HepG2 (cell line): ENCODE measurements around the gene FAM187B. TPM values are rescaled to one million over a fixed set of nuclear protein-coding genes. Genes with fewer than 3 reads are reported as not detected.

Experiments used
- ARNT ChIP-seq: fragments of 450-650 bp; IDR thresholded peaks from 2 replicates; pipeline ENCODE4 v1.6.1; 2017
- CERS6 ChIP-seq: sonication (generic); formaldehyde crosslinking; IDR thresholded peaks from 2 replicates; pipeline ENCODE4 v1.5.0; 2020; ENCODE audit warnings: missing genetic modification reagents
- DNMT1 ChIP-seq: sonication (generic); formaldehyde crosslinking; IDR thresholded peaks from 2 replicates; pipeline ENCODE4 v1.5.1; 2020; ENCODE audit warnings: mild to moderate bottlenecking, missing genetic modification reagents
- DNMT3B ChIP-seq: conservative IDR thresholded peaks from 2 replicates; pipeline ENCODE4 v1.6.1; 2016; ENCODE audit warnings: missing biosample characterization, control low read depth
- GMEB1 ChIP-seq: sonication (generic); formaldehyde crosslinking; IDR thresholded peaks from 2 replicates; pipeline ENCODE4 v1.5.1; 2020; ENCODE audit warnings: missing genetic modification reagents, mild to moderate bottlenecking, borderline replicate concordance
- MEIS2 ChIP-seq: sonication (generic); formaldehyde crosslinking; IDR thresholded peaks from 2 replicates; pipeline ENCODE4 v1.9.0; 2021; ENCODE audit warnings: mild to moderate bottlenecking, missing genetic modification reagents
- RFX1 ChIP-seq: fragments of 450-650 bp; IDR thresholded peaks from 2 replicates; pipeline ENCODE4 v1.6.1; 2017
- USF2 ChIP-seq, 2 experiments: sonication (generic) in 1 of 2; formaldehyde crosslinking in 1 of 2; IDR thresholded peaks; 2 replicates each; pipeline versions ENCODE4 v1.5.1 to v1.6.1; 2011 to 2020; ENCODE audit warnings: borderline replicate concordance in 1 of 2, low read depth in 1 of 2, low read length in 1 of 2, mild to moderate bottlenecking in 1 of 2, missing genetic modification reagents in 1 of 2, moderate library complexity in 1 of 2
- ZNF142 ChIP-seq: sonication (generic); formaldehyde crosslinking; IDR thresholded peaks from 2 replicates; pipeline ENCODE4 v1.4.0; 2020; ENCODE audit warnings: missing genetic modification reagents
- ZNF317 ChIP-seq: sonication (generic); formaldehyde crosslinking; IDR thresholded peaks from 2 replicates; pipeline ENCODE4 v1.5.0; 2020; ENCODE audit warnings: mild to moderate bottlenecking, missing genetic modification reagents
- ZNF362 ChIP-seq: sonication (generic); formaldehyde crosslinking; IDR thresholded peaks from 2 replicates; pipeline ENCODE4 v1.4.0; 2020; ENCODE audit warnings: missing genetic modification reagents, mild to moderate bottlenecking, borderline replicate concordance
- ZNF460 ChIP-seq: sonication (generic); formaldehyde crosslinking; IDR thresholded peaks from 2 replicates; pipeline ENCODE4 v1.5.1; 2020; ENCODE audit warnings: missing genetic modification reagents, mild to moderate bottlenecking, borderline replicate concordance
- ZNF577 ChIP-seq: sonication (generic); formaldehyde crosslinking; IDR thresholded peaks from 2 replicates; pipeline ENCODE4 v1.4.0; 2020; ENCODE audit warnings: mild to moderate bottlenecking, low read depth, missing genetic modification reagents, borderline replicate concordance
- ZNF670 ChIP-seq: sonication (generic); formaldehyde crosslinking; IDR thresholded peaks from 2 replicates; pipeline ENCODE4 v1.8.0; 2022; ENCODE audit warnings: mild to moderate bottlenecking, missing genetic modification reagents, borderline replicate concordance
- ZNF746 ChIP-seq: sonication (generic); formaldehyde crosslinking; IDR thresholded peaks from 2 replicates; pipeline ENCODE4 v1.8.0; 2022; ENCODE audit warnings: mild to moderate bottlenecking, missing genetic modification reagents
- polyA plus RNA-seq, 8 experiments: library from polyadenylated mRNA; depleted of rRNA in 3 of 8; stranded (reverse) in 7 of 8; unstranded in 1 of 8; fragments of >200 nt; fragmentation: Illumina TruSeq in 4 of 8; extraction: Trizol in 4 of 8; gene quantifications; 2 replicates each; pipeline versions ENCODE4 v1.2.1 to v1.2.3, GENCODE V29; 2011 to 2016; ENCODE audit warnings: low read depth in 4 of 8, missing spikeins in 1 of 8, mixed read lengths in 1 of 8; ENCODE audit not compliant: insufficient read depth in 1 of 8
- total RNA-seq, 5 experiments: library from RNA; depleted of rRNA; stranded (reverse); fragments of >200 nt; fragmentation: Illumina TruSeq; extraction: Trizol; gene quantifications; 2 replicates each; pipeline ENCODE4 v1.2.3, GENCODE V29; 2016; ENCODE audit warnings: low read depth in 1 of 5

FAM187B gene
- total and polyA plus RNA-seq, 2 of the 13 experiments (the other 11 are each of a cell fraction or from before 2014, with no cell fraction given) = not detected

GRCh38 chr19:35253316-35254286, 25.1 kb upstream of the FAM187B start (continued):
- TF ChIP-seq GMEB1 (peak; percentile 59; the same call in 1 of the 2 replicates), ZNF142 (CRISPR knock-in tag) (0 out of 2 replicates have a peak, but pooled peaks have one; percentile 45), USF2 (IDR thresholded peaks at IDR 0.05; ENCODE audit: low read depth, low read length) (no peak), USF2 (CRISPR knock-in tag; IDR thresholded peaks at IDR 0.05; ENCODE audit: borderline replicate concordance) (no peak), DNMT1 (CRISPR knock-in tag) (no peak), ZNF460 (CRISPR knock-in tag) (peak; percentile 99), ZNF362 (CRISPR knock-in tag) (peak; percentile 80; the same call in 1 of the 2 replicates), ARNT (no peak), CERS6 (no peak), ZNF577 (no peak), DNMT3B (no peak), ZNF746 (CRISPR knock-in tag) (no peak), MEIS2 (peak; percentile 33), RFX1 (peak; percentile 24; the same call in 1 of the 2 replicates), ZNF317 (CRISPR knock-in tag) (peak; percentile 57), ZNF670 (CRISPR knock-in tag) (no peak)
